Effector memory CD4-positive, alpha-beta T cell (primary cell): ENCODE results near the gene PLCB2.

Experiments
- DNase-seq, 3 donors: peaks; one replicate each; pipeline ENCODE4 v3.0.0-alpha.2; 2020
- H3K27ac ChIP-seq: 2 replicates; pipeline ENCODE4 v1.7.0; 2013; ENCODE audit warnings: mild to moderate bottlenecking, low read length, moderate library complexity; ENCODE audit not compliant: insufficient read depth, poor library complexity, severe bottlenecking
- H3K27me3 ChIP-seq: replicated peaks from 2 replicates; pipeline ENCODE4 v1.7.0; 2013; ENCODE audit warnings: mild to moderate bottlenecking, low read length; ENCODE audit not compliant: insufficient read depth, control insufficient read depth, poor library complexity, severe bottlenecking
- H3K36me3 ChIP-seq: 2 replicates; pipeline ENCODE4 v1.7.0; 2013; ENCODE audit warnings: mild to moderate bottlenecking, low read length, moderate library complexity; ENCODE audit not compliant: control insufficient read depth, insufficient read depth
- H3K4me1 ChIP-seq: 2 replicates; pipeline ENCODE4 v1.7.0; 2013; ENCODE audit warnings: low read length, mild to moderate bottlenecking; ENCODE audit not compliant: control insufficient read depth, insufficient read depth, poor library complexity, severe bottlenecking
- H3K4me3 ChIP-seq: 2 replicates; pipeline ENCODE4 v1.7.0; 2013; ENCODE audit warnings: low read length, low read depth, mild to moderate bottlenecking; ENCODE audit not compliant: insufficient read depth, poor library complexity, severe bottlenecking
- H3K9me3 ChIP-seq: 2 replicates; pipeline ENCODE4 v1.7.0; 2013; ENCODE audit warnings: mild to moderate bottlenecking, low read length, moderate library complexity; ENCODE audit not compliant: control insufficient read depth
- total RNA-seq, 3 donors: gene quantifications; one replicate each; lab custom pipeline; 2026; lab: John Stamatoyannopoulos, UW

Gene PLCB2
- 206 to 338 (median 213) reads per million in 3 donors for total RNA-seq

GRCh38 chr15:40307421-40308211 lies at the start of gene PLCB2:
PLCB2 (minus strand) TSS chr15:40307935; CDS start chr15:40307672, 263 bp downstream.
- Histone ChIP-seq H3K27ac (peak within 1 kb of the TSS; percentile 86), H3K4me1 (peaks cover 16% of the 10 kb centered on the region), H3K4me3 (peak within 1 kb of the TSS; percentile 95), H3K27me3 (no peaks in the 10 kb centered on the region), H3K36me3 (peaks cover 14% of the 10 kb centered on the region), H3K9me3 (no peaks in the 10 kb centered on the region)
- DNase-seq, result peak; percentile 34 to 61 (median 54)

DNA sequence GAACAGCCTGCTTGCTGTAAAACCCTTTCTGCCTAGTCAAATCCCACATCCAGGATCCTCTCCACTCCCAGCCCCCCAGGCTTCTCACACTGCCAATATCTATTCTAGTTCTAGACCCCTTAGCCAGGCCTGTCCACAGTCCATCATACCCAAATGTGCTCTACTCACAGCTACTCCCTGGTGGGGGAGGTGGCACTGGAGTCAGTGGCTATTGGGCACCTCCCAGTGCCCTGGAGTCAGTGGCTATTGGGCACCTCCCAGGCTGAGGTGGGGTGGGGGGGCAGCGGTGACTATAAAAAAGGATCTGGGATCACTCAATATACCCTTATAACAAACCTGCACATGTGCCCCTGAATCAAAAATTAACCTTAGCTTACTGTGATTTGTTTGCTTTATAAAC lies 49.5 kb upstream of the PLCB2 start:
- Histone ChIP-seq H3K4me3 (no peak overlapping the region), H3K9me3 (no peaks in the 10 kb centered on the region), H3K27me3 (no peaks in the 10 kb centered on the region), H3K36me3 (no peaks in the 10 kb centered on the region), H3K4me1 (peaks cover 13% of the 10 kb centered on the region), H3K27ac (no peak overlapping the region)
- DNase-seq, result no peak

DNA sequence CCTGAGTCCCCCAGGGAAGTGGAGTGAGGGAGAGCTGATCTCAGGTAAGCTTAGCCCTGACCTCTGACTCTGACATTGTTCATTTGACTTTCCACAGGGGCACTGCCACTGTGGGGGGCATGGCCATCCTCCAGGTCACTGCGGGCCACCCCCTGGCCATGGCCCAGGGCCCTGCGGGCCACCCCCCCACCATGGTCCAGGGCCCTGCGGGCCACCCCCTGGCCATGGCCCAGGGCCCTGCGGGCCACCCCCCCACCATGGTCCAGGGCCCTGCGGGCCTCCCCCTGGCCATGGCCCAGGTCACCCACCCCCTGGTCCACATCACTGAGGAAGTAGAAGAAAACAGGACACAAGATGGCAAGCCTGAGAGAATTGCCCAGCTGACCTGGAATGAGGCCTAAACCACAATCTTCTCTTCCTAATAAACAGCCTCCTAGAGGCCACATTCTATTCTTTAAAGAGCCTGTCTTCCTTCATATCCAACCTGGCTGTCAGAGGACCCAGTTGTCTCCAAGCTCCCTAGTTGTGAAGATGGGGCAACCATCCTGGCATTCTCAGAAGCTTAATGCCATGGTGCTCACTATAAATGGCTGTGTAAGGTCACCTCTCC lies 48.3 kb upstream of the PLCB2 start:
- H3K4me1 ChIP-seq, result peaks cover 13% of the 10 kb centered on the region

GRCh38 chr15:40354408-40355171 lies 46.9 kb upstream of the PLCB2 start:
- no peak for DNase-seq
- Histone ChIP-seq H3K27me3 (no peaks in the 10 kb centered on the region), H3K9me3 (no peaks in the 10 kb centered on the region)

More for the DNA sequence above, 48.3 kb upstream of the PLCB2 start:
- Histone ChIP-seq H3K27me3 (no peaks in the 10 kb centered on the region), H3K36me3 (no peaks in the 10 kb centered on the region), H3K9me3 (no peaks in the 10 kb centered on the region), H3K4me3 (no peak overlapping the region), H3K27ac (no peak overlapping the region)
- no peak for DNase-seq

GRCh38 chr15:40353697-40354096 lies 46.0 kb upstream of the PLCB2 start:
- no peak for DNase-seq
- Histone ChIP-seq H3K4me1 (peaks cover 11% of the 10 kb centered on the region), H3K27me3 (no peaks in the 10 kb centered on the region), H3K4me3 (no peak overlapping the region), H3K36me3 (no peaks in the 10 kb centered on the region), H3K27ac (no peak overlapping the region), H3K9me3 (no peaks in the 10 kb centered on the region)

More at GRCh38 chr15:40354408-40355171, 46.9 kb upstream of the PLCB2 start:
- Histone ChIP-seq H3K4me1 (peaks cover 13% of the 10 kb centered on the region), H3K36me3 (no peaks in the 10 kb centered on the region), H3K27ac (no peak overlapping the region), H3K4me3 (no peak overlapping the region)

DNA sequence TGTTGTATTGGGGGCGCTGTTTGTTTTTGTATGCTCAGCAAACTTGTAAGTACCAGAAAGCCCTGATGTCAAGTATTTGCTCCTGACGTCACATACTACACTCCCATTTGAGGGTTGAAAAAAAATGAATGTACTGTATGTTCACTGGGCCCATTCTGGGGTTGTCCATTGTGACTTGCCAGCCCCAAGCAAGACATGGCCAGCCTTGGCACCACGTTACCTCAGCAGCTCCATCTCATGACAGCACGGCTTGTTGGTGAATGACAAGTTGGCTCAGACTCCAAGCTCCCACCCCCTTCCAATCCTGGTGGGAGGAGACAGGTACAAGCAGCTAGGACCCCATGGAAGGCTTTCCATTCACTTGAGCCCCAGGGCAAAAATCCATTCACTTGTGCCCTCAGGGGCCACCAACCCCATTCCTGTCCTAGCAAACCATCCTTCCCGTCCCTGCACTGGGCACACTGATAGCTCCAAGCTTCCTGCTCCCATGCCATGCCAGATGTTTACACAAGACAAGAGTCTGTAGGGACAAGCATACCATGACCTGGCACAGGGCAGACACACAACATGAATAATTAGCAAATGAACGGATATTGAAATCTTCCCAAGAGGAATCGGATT lies 44.7 kb upstream of the PLCB2 start:
- H3K9me3 ChIP-seq, result no peaks in the 10 kb centered on the region
- no peaks in the 10 kb centered on the region for H3K36me3 ChIP-seq
- H3K27ac ChIP-seq, result no peak overlapping the region
- DNase-seq, result no peak
- H3K27me3 ChIP-seq, result no peaks in the 10 kb centered on the region
- no peak overlapping the region for H3K4me3 ChIP-seq
- H3K4me1 ChIP-seq, result peaks cover under 1% of the 10 kb centered on the region

DNA sequence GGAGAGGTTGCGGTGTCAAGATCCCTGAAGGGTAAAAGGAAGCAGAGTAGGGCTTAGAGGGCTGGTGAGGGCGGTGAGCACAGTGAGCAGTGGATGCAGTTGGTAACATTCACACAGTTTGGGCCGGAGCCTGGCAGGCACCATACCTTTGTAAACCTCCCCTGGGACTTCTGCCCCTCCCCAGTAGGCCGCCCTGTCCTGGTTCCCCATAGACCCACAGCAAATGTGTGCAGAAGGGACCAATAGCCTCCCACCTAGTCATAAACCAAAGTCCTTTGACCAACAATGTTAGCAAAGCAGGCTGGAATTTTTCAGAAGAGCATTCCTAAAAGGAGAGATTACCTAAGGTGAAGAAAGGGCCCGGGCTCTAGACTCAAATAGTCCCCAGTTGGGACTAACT lies 41.4 kb upstream of the PLCB2 start:
- H3K27me3 ChIP-seq, result no peaks in the 10 kb centered on the region
- no peaks in the 10 kb centered on the region for H3K9me3 ChIP-seq
- H3K4me3 ChIP-seq, result no peak overlapping the region
- no peaks in the 10 kb centered on the region for H3K4me1 ChIP-seq
- DNase-seq, result no peak
- no peaks in the 10 kb centered on the region for H3K36me3 ChIP-seq
- no peak overlapping the region for H3K27ac ChIP-seq

DNA sequence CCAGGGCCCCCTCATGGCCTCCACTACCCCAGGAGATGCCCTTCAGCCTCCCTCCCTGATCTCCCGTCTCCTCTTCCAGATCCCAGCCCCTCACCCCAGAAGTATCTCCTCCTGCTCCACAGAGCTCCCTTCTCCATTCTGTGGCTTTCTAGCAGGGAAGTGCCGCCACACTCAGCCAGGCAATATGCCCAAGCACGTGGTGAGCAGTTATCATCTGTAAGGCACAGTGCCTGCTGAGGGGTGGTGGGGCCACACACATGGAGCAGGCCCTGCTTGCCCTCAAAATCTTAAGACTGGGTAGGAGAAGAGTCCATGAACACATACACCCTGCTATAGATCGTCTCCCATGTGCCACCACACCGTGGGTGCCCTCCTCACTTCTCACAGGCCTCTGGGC lies 40.7 kb upstream of the PLCB2 start:
- Histone ChIP-seq H3K27ac (no peak overlapping the region), H3K36me3 (no peaks in the 10 kb centered on the region), H3K4me3 (no peak overlapping the region), H3K9me3 (no peaks in the 10 kb centered on the region), H3K27me3 (no peaks in the 10 kb centered on the region), H3K4me1 (no peaks in the 10 kb centered on the region)
- DNase-seq, result no peak

GRCh38 chr15:40347559-40348473 lies 40.1 kb upstream of the PLCB2 start:
- no peaks in the 10 kb centered on the region for H3K4me1 ChIP-seq

More at GRCh38 chr15:40347559-40348473, 40.1 kb upstream of the PLCB2 start:
- H3K27me3 ChIP-seq, result no peaks in the 10 kb centered on the region
- H3K4me3 ChIP-seq, result no peak overlapping the region
- H3K9me3 ChIP-seq, result no peaks in the 10 kb centered on the region
- no peak overlapping the region for H3K27ac ChIP-seq
- no peak for DNase-seq
- no peaks in the 10 kb centered on the region for H3K36me3 ChIP-seq
